Natural killer cell treated with Interleukin-12 subunit alpha and Interleukin-12 subunit beta and Interleukin-15 and Interleukin-18, amount 100 ng/mL, for 72 hours (primary cell): ENCODE data around the gene PLD3. TPM values are rescaled to one million over a fixed set of nuclear protein-coding genes. Genes with fewer than 3 reads are reported as not detected.

Experiments used
- ATAC-seq, 2 donors: fragments of 150-1000 bp; cut with Tn5 transposase in 1 of 2; sonication (Bioruptor Pico), chemical (Tn5 transposase) in 1 of 2; 2 replicates each; pipeline ENCODE4 v1.10.0; 2021
- DNase-seq: peaks from one replicate; pipeline ENCODE4 v3.0.0; 2022; ENCODE audit warnings: low spot score
- H3K27ac Mint-ChIP-seq, 2 donors: 1 replicate in 1 of 2; 2 replicates in 1 of 2; pipeline ENCODE4 v1.8.0; 2022; ENCODE audit warnings: mixed read lengths in 2 of 2, mild to moderate bottlenecking in 1 of 2, moderate library complexity in 1 of 2
- H3K27me3 Mint-ChIP-seq, 2 donors: 1 replicate in 1 of 2; 2 replicates in 1 of 2; pipeline ENCODE4 v1.8.0; 2022; ENCODE audit warnings: mixed read lengths in 2 of 2
- H3K36me3 Mint-ChIP-seq: one replicate; pipeline ENCODE4 v1.8.0; 2022; ENCODE audit warnings: mixed read lengths
- H3K4me1 Mint-ChIP-seq, 2 donors: 1 replicate in 1 of 2; 2 replicates in 1 of 2; pipeline ENCODE4 v1.8.0; 2022; ENCODE audit warnings: low read depth in 2 of 2, mixed read lengths in 2 of 2, mild to moderate bottlenecking in 1 of 2
- H3K4me3 Mint-ChIP-seq: one replicate; pipeline ENCODE4 v1.8.0; 2022; ENCODE audit warnings: mixed read lengths
- H3K9me3 Mint-ChIP-seq: 2 replicates; pipeline ENCODE4 v1.8.0; 2022; ENCODE audit warnings: mixed read lengths
- total RNA-seq, 2 donors: library from RNA; stranded (reverse); gene quantifications; one replicate each; pipeline ENCODE4 v1.2.3, GENCODE V29; 2022

Gene PLD3
- total RNA-seq, 2 donors from 2014 or later, result 67.4 to 92.0 TPM

DNA sequence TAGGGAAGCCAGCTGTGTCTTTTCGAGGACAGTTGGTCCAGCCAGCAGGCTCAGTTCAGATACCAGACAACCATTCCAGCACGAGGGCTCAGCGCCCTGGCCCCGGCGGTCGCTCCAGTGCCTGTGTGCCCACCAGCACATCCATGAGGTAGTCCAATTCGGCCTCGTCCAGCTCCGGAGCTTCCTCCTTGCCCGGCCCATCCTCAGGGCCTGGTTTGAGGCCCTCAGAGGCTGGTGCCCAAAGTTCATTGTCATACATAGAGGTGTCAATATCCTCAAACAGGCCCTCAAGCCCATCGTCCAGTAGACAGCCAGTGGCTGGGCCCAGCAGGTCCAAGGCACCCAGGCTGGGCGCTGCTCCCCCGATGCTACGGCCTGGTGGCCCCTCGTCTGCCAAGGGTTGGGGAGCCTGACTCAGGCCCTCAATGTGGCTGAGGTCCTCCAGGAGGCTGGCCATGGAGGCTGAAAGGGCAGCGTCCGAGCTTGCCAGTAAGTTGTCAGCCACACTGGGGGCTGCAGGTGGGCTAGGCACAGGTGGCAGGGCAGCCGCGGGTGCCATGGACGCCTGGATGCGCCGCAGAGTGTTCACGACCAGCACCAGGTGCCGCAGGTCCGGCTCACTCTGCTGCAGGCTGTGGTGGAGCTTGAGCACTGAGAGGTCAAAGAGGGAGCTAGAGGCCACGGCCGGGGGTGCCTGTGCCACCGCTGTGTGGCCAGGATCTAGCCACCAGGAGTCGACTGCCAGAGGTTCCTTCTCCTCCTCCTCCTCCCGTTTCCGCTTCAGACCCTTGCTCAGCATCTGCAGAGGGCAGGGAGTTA lies 74.5 kb downstream of the PLD3 start:
- Mint-ChIP-seq H3K27ac (peak overlapping the region in 1 of 2 donors; percentile 72), H3K9me3 (no peaks in the 10 kb centered on the region), H3K4me3 (no peak overlapping the region), H3K36me3 (peaks cover 7% of the 10 kb centered on the region), H3K4me1 (peaks cover 30 to 38% of the 10 kb centered on the region in 2 donors), H3K27me3 (no peaks in the 10 kb centered on the region)
- DNase-seq, result no peak
- no peak for ATAC-seq

DNA sequence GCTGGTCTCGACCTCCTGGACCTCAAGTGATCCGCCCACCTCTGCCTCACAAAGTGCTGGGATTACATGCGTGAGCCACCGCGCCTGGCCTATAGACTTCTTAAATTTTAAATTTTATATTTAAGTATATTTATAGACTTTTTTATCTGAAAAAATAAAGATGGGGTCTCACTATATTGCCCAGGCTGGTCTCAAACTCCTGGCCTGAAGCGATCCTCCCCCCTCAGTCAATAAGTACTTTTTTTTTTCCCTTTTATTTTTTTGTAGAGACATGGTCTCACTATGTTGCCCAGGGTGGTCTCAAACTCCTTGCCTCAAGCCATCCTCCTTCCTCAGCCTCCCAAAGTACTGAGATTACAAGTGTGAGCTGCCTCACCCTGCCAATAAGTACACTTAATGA lies 75.4 kb downstream of the PLD3 start:
- peaks cover 7% of the 10 kb centered on the region for H3K36me3 Mint-ChIP-seq
- ATAC-seq (no peak), DNase-seq (no peak)
- H3K27ac Mint-ChIP-seq, result peak overlapping the region; percentile 95 to 97
- H3K27me3 Mint-ChIP-seq, result no peaks in the 10 kb centered on the region
- H3K4me3 Mint-ChIP-seq, result peak overlapping the region; percentile 100
- peaks cover 23 to 28% of the 10 kb centered on the region in 2 donors for H3K4me1 Mint-ChIP-seq
- H3K9me3 Mint-ChIP-seq, result no peaks in the 10 kb centered on the region

DNA sequence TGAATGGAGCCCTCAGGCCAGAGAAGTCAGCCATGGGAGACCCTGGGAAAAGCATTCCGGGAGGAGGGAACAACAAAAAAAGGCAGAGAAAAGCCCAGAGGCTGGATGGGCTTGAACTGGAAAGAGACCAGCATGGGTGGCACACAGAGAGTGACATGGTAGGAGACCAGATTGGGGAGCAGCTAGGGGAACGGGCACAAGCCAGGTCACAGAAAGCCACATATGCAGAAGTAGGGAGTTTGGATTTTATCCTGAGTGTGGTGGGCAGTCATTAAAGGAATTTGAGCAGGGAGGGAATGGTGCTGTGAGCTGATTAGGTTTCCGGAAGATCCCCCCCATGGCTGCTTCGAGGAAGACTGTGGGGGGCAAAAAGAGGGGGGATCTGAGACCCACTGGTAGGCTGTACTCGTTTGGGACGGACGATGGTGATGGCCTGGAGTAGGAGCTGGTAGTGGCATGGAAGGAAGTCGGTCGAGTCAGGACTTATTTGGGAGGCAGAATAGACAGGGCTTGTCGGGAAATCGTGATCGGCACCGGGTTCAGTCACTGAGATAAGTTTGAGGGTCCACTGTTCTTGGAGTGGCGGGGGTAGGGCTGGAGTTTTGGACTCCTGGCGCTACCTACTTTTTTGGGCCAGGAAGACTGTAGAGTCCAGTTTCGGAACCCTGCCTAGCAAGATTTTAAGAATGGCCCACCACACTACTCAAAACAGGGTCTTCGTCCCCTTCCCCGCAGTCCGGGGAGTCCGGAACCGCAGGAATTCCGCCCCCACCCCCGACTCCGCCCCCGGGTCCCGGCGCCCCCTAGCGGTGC lies 76.3 kb downstream of the PLD3 start:
- H3K36me3 Mint-ChIP-seq, result peaks cover 7% of the 10 kb centered on the region
- no peak for ATAC-seq
- H3K27ac Mint-ChIP-seq, result peak overlapping the region; percentile 95 to 97
- no peaks in the 10 kb centered on the region for H3K9me3 Mint-ChIP-seq
- peaks cover 16 to 19% of the 10 kb centered on the region in 2 donors for H3K4me1 Mint-ChIP-seq
- no peak for DNase-seq
- no peaks in the 10 kb centered on the region for H3K27me3 Mint-ChIP-seq
- peak overlapping the region; percentile 100 for H3K4me3 Mint-ChIP-seq

DNA sequence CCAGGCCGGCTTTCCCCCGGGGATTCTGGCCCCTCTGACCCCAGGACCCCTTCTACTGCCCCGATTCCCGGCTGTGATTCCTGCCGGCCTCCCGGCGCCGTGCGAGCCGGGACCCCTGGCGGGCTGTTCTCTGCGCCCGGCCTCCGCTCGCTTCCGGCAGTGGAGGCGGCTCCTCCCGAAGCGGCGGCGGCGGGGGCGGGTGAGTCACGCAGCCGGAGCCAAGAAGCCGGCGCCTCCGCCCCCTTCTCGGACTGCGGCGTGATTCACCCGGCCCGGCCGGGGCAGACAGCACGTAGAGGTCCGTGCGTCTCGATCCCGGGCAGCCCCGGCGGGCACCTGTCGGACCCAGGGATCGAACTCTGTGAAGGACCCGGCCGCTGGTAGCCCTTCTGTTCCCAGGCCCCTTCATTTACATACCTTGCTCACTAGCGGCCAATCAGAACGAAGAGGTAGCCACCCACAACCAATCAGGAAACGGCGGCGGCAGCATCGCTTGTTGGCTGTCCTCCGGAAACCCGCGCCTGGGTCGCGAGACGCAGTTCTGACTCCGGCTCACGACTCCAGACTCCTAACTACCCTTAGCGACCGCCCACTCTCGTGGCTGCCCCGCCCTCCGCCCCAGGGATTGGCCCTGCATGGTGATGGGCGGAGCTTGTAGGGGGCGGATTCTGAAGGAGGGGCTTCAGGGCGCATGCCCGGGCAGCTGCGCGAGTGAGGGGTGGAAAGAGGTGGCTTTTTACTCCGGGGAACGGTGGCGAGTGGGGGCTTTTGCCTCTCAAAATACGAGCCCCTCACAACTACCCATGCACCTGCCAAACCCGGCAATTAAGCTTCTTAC lies 77.2 kb downstream of the PLD3 start, which contains the start of gene SERTAD1:
TSS of gene SERTAD1 (minus strand) at position 543 of the 838 bp plus-strand sequence. CDS start 2,446 bp downstream, outside the sequence.
- Mint-ChIP-seq H3K4me3 (peak within 1 kb of the TSS; percentile 100), H3K36me3 (peaks cover 7% of the 10 kb centered on the region), H3K27ac (peak within 1 kb of the TSS; percentile 95 to 97), H3K4me1 (peaks cover 15 to 18% of the 10 kb centered on the region in 2 donors), H3K9me3 (no peaks in the 10 kb centered on the region), H3K27me3 (no peaks in the 10 kb centered on the region)
- peak; percentile 96 to 97 for ATAC-seq
- DNase-seq, result peak; percentile 100

Other genes with a start within 250 kb of the PLD3 start
- gene MAP3K10, start 157.3 kb upstream of the PLD3 start, total RNA-seq, result 10 to 100 TPM; 13.2 to 28.4 TPM
- gene TTC9B, start 130.3 kb upstream of the PLD3 start, total RNA-seq, result not detected
- gene CCNP, start 122.0 kb upstream of the PLD3 start, total RNA-seq, result under 1 TPM in 1 of 2 donors, not detected in 1; 0.98 TPM
- gene AKT2, start 63.4 kb upstream of the PLD3 start, total RNA-seq, result 100 to 1,000 TPM; 131 to 180 TPM
- gene C19orf47, start 298 bp upstream of the PLD3 start, total RNA-seq, result 10 to 100 TPM; 18.1 to 33.5 TPM
- not detected for gene HIPK4, start 41.5 kb downstream of the PLD3 start, total RNA-seq
- under 1 TPM; 0.48 to 0.78 TPM for gene PRX, start 64.7 kb downstream of the PLD3 start, total RNA-seq
- gene SERTAD1, start 77.3 kb downstream of the PLD3 start, total RNA-seq, result 10 to 100 TPM; 11.2 to 21.5 TPM
- 10 to 100 TPM; 12.8 to 13.2 TPM for gene SERTAD3, start 95.6 kb downstream of the PLD3 start, total RNA-seq
- 1 to 10 TPM; 4.6 to 5.3 TPM for gene BLVRB, start 117.0 kb downstream of the PLD3 start, total RNA-seq
- gene SPTBN4, start 118.3 kb downstream of the PLD3 start, total RNA-seq, result not detected
- 100 to 1,000 TPM; 131 to 149 TPM for gene SHKBP1, start 228.2 kb downstream of the PLD3 start, total RNA-seq